T-helper 2 cell (primary cell): Measurements from ENCODE around the gene TRERF1.

Experiments
- DNase-seq, 5 experiments: peaks; one replicate each; pipeline versions ENCODE4 v3.0.0 to v3.0.0-alpha.2; 2012 to 2022

TRERF1 gene

GRCh38 chr6:42390228-42390934 lies 61.3 kb downstream of the TRERF1 start:
- peak in 4 of 5 experiments; percentile 19 to 94 (median 68) for DNase-seq

- peak in 1 of 5 experiments; percentile 54 for DNase-seq
Observed at GRCh38 chr6:42389736-42390135, 62.0 kb downstream of the TRERF1 start.

GRCh38 chr6:42388046-42388445 lies 63.7 kb downstream of the TRERF1 start:
- no peak for DNase-seq

DNA sequence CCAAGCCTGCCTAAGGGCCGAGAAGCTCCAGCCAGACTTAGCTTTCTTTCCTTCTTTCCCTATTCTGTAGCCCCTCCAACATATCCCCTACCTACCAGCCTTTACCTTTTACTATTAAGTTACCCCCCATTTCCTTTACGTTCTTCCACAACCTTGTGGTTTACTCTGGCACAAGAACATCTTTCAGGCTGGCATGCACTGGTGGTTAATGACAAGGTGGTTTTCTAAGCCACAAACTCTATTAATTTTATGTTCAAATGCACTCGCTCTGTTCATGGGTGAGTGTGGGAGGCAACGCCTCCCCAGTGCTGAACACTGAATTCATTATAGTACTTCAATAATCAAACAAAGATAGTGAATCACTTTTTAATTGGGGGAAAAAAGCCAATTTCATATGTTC lies 64.4 kb downstream of the TRERF1 start:
- DNase-seq: peak in 4 of 5 experiments; percentile 35 to 89 (median 54)

- DNase-seq: no peak
Observed at GRCh38 chr6:42385339-42385738, 66.4 kb downstream of the TRERF1 start.

DNA sequence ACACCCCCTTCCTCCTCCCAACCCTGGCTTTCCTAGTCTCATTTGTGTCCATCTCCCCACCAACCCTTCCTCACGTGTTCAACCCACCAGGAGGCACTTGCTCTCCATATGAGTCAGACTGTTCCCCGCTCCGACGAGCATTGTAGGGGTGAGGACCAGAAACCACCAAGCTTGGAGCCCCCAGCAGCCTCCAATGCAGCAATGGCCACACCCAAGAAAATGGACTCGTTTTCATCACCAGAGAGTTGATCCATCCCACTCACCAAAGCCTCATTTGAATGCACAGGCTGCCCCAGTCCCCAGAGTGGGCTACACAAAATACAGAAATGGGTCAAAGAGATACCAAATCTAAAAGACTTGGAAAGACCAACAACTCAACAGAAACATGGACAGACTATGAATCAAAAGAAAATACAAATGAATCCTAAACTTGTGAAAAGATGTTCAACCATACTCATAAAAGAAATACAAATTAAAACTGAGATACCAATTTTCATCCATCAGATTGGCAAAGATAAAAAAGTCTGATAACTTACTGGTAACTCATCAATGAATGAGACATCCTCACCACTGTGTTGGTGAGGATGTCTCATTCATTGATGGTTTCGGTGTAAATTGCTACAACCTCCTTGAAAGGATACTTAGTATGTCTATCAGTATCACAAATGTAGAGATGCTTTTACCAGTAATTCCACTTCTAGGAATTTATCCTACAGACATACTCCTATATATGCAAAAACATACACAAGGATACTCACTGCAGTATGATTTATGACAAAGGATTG lies 68.1 kb downstream of the TRERF1 start:
- peak in 2 of 5 experiments; percentile 9 to 72 for DNase-seq

- no peak for DNase-seq
Observed at GRCh38 chr6:42381850-42382249, 69.9 kb downstream of the TRERF1 start.

GRCh38 chr6:42380228-42380979 lies 71.3 kb downstream of the TRERF1 start:
- DNase-seq: peak in 1 of 5 experiments; percentile 61

DNA sequence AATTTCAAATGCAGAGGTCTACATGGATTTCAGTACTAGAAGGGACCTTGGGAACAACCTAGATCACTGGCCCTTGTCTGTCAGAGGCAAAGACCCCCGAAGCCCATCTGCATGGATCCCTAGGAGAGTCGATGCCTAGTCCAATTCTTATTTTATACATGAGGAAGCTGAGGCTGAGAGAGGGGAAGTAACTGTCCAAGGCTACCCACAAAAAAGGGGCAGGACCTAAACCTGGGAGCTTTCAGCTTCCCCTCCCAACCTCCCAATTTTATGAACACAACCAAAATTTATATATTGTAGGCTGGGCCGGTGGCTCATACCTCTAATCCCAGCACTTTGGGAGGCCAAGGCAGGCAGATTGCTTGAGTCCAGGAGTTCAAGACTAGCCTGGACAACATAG lies 73.2 kb downstream of the TRERF1 start:
- DNase-seq: no peak

GRCh38 chr6:42378125-42378524 lies 73.6 kb downstream of the TRERF1 start:
- peak in 1 of 5 experiments; percentile 94 for DNase-seq

DNA sequence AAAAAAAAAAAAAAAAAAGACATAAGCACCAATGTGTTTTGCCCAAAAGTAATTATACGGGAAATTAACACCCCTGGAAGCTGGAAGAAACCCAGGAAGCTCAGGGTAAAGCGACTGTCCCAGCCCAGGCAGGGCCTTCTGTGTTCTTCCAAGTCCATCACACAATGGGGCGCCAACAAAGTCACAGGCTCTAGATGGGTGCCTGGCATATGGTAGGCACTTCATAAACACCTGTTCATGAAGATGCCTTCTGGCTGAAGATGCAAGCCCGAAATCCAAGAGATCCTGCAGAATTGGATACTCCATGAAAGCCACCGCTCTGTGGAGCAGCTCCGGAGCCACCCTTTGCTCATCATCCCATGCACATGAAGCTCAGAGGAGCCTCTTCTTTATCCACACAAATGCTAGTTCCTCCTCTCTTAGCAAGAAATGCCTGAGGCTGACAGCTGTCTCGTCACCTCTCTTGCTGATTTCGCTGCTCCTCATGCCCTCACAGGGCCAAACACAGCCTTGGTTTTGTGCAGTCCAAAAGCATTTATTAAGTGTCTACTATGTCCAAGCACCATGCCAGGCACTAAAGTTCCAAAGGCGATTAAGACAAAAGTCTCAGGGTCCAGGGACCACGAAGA lies 76.6 kb downstream of the TRERF1 start:
- DNase-seq: no peak

- DNase-seq: peak in 1 of 5 experiments; percentile 87
Observed at GRCh38 chr6:42374018-42374669, 77.6 kb downstream of the TRERF1 start.

DNA sequence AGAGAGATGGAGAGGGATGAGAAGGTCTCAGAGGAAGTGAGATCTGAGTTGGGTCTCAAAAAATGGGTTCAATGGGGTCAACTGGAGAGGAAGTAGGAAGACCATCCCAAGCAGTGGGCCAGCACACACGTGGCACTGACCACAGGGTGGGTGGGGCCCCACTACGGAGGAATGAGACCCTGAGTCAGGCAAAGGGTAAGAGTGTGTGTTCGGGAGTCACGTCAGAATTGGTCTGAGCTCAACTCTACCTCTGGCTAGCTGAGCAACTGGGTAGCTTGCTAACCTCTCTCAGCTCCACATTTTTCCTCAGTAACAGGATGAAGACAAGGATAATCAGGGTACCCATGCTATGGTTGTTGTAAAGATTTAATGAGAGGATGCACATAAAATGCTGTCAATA lies 79.0 kb downstream of the TRERF1 start:
- no peak for DNase-seq

GRCh38 chr6:42370323-42370985 lies 81.3 kb downstream of the TRERF1 start:
- DNase-seq: no peak

DNA sequence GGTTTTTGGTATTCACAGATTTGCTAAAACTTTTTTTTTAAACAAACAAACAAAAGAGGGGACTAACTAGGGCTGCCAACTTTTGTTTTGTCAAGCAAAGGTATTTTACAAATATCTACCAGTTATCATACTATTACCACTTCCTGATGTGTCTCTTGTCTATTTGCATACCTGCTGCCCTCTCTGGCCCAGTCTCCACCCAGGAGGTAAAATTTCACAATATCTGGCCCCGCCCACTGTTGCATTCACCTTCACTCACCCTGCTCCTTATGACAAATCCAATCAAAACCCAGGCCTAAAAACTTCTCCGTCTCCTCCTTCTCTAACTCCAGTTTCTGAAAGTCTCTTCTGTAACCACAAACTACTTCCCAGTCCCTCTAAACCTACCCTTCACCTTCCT lies 82.2 kb downstream of the TRERF1 start:
- peak in 2 of 5 experiments; percentile 24 to 78 for DNase-seq

- peak in 4 of 5 experiments; percentile 30 to 88 (median 48) for DNase-seq
Observed at GRCh38 chr6:42368181-42368580, 83.5 kb downstream of the TRERF1 start.

DNA sequence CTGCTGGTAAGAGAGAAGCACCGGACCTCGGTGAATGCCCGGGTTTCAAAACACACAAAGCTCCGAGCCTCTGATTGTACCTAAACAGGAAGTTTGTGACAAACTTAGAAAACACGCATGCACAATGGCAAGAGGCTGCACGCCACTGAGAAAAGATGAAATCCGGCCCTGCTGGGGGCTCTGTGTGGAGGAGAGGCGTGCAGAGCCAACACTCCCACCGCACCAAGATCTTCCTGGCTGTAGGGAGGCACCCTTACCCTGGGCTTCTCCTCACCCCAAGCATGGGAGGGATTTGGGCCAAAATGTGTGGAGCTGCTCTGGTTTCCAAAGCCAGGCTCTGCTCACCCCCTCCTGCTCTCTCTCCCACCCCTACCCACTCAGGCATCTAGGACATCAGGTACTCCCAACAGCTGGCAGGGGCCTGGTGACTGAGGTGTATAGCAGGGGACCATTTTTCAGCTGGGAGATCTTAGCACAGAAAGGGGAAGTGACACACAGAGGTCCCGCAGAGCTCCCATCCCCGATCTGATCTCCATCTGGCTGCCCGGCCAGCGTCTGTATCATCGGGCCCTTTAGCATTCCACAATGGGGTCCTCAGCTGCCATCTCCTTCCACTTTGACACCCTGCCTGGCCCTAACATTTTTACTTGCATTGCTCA lies 84.2 kb downstream of the TRERF1 start:
- DNase-seq: peak in 1 of 5 experiments; percentile 77

GRCh38 chr6:42366999-42367352 lies 84.8 kb downstream of the TRERF1 start:
- no peak for DNase-seq

GRCh38 chr6:42366011-42366705 lies 85.6 kb downstream of the TRERF1 start:
- DNase-seq: no peak

DNA sequence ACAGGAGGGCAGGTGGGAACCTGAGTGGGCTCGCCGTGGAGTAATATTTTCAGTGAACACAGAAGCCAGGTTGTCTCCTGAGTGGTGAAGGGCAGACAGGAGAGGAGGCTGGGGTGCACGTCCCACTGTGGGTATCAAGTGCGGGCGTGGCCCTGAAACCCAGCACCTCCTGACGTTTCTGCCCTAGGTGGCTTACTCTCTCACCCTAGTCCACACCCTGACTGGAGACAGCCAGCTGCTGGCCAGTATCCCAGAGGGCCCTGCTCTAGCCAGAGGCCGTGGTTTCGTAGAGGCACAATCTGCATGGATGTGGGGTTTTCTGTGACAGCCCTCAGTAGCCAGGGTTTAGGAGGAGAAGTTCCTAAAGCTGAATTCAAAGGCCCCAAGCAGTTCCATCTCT lies 86.7 kb downstream of the TRERF1 start:
- no peak for DNase-seq
